HG03025 (cell line): ENCODE measurements around the gene AMH.

Experiments
- ATAC-seq: cut with Tn5 transposase; IDR thresholded peaks from one replicate; pipeline ENCODE4 v1.9.1; 2021; ENCODE audit warnings: mild to moderate bottlenecking, moderate library complexity; ENCODE audit not compliant: unreplicated experiment, low FRiP score

The AMH gene

DNA sequence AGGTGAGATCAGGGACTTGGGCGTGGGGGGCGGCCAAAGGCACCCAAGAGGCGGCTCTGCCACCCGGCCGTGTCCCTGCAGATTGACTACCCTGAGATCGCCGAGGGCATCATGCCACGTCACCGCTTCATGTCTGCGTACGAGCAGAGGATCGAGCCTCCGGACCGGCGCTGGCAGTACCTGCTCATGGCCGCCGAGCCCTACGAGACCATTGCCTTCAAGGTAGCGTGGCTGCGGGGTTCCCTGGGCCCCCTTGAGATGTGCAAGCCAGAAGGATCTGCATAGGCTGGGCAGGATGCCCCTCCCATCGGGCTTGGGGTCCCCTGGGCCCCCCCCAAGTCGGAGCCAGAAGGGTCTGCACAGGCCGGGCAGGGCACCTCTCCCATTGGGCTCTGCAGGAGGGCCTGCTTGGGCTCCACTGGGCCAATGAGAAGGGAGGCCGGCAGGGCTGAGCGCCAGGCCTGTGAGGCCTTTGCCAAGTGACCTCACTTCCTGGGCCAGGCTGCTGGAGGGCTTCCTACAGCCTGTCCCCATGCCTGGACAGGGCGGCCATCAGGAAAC is 2.2 kb upstream of the AMH start:
- ATAC-seq, result no peak

DNA sequence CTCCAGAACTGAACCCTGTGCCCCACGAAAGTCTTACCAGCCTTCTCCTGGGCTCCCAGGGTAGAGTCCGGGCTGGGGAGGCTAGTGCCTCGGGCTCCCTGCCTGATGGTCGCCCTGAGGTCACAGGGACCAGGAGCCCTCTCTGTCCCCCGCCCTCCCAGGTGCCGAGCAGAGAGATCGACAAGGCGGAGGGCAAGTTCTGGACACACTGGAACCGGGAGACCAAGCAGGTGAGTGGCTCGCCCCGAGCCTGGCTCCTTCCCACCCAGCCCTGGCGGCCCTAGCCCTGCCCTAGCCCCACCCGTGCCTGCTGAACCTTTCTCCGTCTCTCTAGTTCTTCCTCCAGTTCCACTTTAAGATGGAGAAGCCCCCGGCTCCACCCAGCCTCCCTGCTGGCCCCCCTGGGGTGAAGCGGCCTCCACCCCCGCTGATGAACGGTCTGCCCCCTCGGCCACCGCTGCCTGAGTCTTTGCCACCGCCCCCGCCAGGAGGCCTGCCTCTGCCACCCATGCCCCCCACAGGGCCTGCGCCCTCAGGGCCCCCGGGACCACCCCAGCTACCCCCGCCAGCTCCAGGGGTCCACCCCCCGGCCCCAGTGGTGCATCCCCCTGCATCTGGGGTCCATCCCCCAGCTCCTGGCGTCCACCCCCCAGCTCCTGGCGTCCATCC is 1.6 kb upstream of the AMH start:
- no peak for ATAC-seq

DNA sequence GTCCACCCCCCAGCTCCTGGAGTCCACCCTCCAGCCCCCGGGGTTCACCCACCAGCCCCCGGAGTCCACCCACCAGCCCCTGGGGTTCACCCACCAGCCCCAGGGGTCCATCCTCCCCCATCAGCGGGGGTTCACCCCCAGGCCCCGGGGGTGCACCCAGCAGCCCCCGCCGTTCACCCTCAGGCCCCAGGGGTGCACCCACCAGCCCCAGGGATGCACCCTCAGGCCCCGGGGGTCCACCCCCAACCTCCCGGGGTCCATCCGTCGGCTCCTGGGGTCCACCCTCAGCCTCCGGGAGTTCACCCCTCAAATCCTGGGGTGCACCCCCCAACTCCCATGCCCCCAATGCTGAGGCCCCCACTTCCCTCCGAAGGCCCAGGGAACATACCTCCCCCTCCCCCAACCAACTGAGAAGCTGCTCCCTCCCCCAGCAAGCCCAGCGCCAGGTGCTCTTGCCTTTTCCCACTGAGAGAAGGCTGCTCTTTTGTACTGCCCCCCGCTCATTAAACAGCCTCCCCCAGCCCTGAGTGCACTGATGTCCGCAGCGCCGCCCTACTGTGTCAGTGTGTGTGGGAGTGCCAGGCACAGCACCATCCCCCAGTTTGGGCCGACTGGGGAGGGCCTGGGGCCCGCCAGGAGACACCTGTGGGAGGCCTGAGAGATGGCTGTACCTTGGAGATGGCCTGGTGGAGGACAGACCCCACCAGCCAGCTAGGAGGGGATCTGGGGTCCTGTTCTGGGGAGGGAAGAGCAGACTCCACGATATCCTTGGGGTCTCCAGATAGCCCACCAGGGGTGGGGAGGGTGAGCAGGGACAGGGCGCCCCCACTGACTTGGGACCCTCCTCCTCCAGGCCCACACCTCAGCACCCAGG is 750 bp upstream of the AMH start:
- no peak for ATAC-seq

DNA sequence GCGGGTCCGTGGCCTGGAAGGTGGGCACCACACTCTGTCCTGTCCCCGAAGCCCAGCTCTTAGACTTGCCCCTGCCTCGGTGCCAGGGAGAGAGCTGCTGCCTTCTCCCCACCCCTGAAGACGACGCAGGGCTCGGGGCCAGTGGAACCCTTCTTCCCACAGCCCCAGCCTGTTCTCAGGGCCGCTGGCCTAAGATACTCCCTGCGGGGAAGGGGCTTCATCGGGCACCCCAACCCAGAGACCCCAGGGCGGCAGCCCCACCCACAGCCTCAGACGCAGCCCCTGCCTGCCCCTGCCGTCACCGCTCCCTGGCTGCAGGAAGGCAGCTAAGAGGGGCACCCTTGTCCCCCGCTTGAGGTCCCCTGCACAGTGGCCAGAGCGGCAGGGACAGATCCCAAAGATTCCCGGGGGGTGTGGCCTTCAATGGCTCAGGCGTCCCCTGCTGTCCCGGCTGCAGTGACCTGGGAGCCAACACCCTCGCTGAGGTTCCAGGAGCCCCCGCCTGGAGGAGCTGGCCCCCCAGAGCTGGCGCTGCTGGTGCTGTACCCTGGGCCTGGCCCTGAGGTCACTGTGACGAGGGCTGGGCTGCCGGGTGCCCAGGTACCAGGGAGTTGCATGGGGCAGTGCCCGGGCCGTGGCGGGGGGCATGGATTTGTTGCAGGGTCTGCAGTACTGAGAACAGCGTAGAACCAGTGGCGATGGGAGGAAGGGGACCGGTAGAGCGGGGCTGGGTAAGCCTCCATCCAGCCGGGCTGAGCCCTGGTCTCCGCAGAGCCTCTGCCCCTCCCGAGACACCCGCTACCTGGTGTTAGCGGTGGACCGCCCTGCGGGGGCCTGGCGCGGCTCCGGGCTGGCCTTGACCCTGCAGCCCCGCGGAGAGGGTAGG is 1.0 kb downstream of the AMH start:
- ATAC-seq, result no peak

DNA sequence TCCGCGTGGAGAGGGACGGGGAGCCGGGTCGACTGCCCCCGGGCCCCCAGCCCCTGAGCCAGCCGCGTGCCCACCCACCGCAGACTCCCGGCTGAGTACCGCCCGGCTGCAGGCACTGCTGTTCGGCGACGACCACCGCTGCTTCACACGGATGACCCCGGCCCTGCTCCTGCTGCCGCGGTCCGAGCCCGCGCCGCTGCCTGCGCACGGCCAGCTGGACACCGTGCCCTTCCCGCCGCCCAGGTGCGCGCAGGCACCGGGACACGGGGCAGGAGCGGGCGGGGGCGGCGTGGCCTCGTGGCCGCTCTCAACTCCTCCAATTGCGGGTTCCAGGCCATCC is 1.6 kb downstream of the AMH start:
- no peak for ATAC-seq

DNA sequence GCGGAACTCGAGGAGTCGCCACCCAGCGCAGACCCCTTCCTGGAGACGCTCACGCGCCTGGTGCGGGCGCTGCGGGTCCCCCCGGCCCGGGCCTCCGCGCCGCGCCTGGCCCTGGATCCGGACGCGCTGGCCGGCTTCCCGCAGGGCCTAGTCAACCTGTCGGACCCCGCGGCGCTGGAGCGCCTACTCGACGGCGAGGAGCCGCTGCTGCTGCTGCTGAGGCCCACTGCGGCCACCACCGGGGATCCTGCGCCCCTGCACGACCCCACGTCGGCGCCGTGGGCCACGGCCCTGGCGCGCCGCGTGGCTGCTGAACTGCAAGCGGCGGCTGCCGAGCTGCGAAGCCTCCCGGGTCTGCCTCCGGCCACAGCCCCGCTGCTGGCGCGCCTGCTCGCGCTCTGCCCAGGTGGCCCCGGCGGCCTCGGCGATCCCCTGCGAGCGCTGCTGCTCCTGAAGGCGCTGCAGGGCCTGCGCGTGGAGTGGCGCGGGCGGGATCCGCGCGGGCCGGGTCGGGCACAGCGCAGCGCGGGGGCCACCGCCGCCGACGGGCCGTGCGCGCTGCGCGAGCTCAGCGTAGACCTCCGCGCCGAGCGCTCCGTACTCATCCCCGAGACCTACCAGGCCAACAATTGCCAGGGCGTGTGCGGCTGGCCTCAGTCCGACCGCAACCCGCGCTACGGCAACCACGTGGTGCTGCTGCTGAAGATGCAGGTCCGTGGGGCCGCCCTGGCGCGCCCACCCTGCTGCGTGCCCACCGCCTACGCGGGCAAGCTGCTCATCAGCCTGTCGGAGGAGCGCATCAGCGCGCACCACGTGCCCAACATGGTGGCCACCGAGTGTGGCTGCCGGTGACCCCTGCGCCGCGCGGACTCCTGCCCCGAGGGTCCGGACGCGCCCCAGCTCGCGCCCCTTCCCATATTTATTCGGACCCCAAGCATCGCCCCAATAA is 2.3 kb downstream of the AMH start:
- ATAC-seq, result no peak

DNA sequence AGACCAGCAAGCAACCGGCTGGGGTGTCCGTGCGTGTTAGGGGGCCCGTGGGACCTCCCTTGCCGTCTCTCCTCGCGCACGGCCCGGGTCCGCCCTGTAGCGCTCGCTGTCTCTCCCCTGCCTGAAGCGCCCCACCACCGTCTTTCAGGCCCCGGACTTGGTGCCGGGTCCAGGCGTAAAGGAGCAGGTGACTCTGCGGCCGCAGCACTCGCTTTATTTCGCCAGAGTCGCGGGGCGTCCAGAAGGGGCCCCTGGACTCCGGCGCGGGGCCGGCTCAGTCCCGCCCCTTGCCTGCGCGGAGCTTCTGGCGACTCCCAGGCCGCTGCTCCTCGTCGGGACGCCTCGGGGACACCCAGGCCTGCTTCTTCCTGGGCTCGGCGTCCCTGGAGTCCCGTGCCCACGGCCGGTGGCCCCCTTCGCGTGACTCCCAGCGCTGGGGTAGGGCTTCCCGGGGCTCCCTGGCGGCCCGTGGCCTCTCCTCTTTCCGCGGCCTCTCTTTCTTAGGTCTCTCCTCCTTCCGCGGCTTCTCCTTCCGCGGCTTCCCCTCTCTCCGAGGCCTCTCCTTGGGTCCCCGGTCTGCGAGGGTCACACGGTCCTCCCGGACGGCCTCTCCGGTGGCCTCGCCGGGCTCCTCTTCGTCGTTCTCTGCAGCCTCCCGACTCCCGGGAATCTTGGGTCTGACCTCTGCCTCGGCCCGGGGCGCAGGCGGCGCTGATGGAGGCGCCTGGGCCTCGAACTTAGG is 3.1 kb downstream of the AMH start:
- ATAC-seq, result no peak

DNA sequence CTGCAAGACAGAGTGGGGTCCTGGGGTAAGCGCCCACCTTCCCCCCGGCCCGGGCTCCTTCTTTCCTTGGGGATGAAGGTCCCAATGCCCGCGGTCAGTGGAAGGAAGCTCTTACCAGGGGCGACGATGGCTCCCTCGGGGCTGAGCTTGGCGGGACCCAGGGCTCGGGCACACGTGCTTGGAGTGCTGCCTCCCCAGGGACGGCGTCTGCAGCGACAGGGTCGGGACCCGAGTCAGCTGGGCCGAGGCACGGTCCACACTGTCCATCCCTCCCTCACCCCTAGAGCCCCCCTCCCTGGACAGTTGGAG is 3.6 kb downstream of the AMH start:
- no peak for ATAC-seq

DNA sequence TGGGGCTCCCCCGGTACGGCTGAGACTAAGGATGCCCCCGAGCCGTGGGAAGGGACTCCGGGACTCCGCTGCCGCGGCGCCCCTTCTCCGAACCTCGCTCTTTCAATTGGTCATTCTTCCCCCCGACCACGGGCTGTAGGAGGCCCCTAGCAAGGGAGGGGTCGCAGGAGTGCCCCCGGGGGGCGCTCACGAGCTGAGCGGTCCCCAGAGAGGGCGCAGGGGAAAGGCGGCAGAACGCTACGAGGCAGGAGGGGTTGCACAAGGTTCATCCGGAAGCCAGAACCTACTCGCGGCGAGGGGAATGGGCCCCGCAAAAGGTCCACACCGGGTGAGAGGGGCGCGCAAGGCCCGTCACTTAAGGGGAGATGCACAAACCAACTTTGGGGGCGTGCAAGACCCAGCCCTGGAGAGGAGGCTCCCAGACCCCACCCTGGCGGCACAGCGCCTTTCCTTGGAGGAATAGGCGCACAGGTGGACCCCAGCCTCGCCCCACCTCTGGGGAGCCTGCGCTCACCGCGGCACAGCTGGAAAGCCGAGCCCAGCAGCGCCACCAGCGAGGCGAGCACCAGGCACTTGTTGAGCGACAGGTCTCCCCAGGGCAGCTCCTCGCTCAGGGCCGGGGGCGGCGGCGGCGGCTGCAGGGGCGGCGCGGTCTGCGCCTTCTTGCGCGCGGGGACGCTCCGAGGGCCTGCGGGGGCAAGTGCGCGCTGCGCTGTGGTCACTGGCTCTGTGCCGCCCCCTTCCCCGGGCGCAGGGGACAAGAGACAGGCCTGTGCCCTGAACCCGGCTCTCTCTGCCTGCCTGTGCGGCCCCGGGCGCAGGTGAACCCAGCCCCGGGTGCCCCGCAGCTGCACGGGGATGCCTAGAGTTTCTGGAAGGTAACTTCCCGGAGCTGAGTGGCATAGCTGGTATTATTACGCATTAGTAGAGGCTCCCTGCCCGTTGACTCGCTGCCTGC is 4.3 kb downstream of the AMH start:
- no peak for ATAC-seq

DNA sequence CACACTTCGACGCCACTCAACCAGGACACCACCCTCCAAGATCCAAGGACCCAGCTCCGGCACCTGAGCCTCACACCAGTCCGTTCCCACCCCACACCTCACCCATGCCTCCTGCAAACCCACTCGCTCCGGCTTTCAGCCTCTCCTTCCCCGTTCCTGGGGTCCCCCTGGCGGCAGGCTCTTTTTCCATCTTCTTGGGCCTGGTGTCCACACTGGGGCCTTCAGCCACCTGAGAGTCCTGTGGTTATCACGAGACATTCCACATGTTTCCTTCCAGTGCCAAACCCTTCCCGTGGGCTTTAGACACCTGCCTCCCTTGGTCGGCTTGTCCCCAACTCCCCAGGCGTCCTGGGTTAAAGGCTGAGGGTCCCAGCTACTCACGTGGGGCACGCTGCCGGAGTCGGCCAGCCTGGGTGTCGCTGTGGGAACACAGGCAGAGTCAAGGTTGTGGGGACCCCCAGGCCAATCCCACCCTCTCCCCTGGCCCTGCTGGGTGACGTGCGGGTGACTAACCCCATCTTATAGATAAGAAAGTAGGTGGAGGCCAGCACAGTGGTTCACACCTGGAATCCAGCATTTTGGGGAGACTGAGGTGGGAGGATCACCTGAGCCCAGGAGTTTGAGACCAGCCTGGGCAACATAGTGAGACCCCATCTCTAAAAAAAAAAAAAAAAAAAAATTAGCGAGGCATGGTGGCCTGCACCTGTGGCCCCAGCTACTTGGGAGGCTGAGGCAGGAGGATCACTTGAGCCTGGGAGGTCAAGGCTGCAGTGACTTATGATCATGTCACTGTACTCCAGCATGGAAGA is 5.1 kb downstream of the AMH start:
- ATAC-seq, result no peak

DNA sequence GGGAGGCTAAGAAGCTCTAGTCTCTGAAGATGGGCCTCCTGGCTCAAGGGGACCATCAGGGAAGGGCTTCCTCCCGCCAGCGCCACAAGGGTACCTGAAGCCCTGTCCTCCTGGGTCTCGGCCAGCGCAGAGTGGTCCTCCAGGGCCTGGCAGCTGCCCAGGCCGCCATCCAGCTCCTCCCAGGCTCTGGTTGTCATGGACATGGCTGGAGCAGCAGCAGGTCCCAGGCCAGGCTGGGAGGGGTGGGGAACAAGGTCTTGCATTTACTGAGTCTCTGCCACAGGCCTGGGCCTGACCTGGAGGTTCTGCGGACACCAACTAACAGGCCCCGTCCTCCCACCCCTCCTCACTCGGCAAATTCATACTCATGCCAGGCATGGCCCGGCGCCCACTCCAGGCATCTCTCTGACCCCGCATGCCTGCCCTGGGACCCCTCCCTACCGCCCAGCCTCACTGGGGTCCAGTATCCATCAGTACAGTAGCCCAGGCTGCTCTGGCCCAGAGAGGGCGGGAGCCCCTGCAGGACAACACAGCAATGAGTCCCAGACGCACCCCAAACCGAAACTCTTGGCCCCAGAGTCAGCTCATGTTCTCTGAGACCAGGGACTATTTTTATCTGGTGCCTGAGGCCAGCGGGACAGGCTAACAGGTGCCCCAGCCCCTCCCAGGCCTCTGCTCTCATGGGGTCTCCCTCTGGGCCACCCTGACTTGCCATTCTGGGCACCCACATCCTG is 6.2 kb downstream of the AMH start:
- no peak for ATAC-seq

DNA sequence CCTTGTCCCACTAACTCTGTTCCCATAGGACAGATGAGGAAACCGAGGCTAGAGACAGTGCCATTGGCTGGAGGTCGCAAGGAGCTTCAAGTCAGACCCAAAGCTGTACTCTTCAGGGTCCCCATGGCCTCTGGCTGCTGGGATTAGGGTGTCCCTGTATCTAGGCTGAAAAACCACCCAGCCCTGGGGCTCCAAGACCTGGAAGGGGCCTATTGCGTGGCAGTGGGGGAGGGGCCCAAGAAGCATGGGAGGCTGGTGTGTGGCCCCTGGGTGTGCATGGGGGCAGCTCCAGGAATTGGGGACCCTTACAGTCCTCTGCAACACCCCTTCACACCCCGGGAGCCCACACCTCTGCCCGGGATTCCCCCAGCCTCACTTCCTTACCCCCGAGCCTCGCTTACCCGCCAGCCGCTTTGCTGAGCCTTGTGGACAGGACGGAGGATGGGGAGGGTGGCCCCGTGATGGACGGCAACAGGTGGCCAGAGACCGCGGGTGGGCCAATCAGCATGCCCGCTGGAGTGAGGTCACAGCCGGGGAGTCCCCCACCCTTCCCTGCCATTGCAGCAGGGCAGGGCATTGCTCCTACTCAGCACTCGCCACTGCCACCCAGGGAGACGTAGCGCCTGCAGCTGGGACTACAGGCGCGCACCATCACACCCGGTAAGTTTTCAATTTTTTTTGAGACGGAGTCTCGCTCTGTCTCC is 7.0 kb downstream of the AMH start, which contains the start of gene JSRP1:
Gene JSRP1 (minus strand): TSS at position 436 of the 704 bp plus-strand sequence. CDS start 1,103 bp downstream, outside the sequence.
- no peak for ATAC-seq

DNA sequence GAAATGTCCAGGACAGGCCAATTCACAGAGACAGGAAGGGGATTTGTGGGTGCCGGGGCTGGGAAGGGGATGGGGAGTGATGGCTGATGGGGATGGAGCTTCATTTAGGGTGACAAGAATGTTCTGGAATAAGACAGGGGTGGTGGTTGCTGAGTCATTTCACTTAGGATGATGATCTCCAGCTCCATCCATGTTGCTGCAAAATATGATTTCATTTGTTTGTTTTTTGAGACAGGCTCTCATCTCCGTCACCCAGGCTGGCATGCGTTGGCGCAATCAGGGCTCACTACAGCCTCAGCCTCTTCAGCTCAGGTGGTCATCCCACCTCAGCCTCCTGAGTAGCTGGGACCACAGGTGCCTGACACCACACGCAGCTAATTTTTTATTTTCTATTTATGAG is 10.2 kb downstream of the AMH start:
- ATAC-seq, result no peak

DNA sequence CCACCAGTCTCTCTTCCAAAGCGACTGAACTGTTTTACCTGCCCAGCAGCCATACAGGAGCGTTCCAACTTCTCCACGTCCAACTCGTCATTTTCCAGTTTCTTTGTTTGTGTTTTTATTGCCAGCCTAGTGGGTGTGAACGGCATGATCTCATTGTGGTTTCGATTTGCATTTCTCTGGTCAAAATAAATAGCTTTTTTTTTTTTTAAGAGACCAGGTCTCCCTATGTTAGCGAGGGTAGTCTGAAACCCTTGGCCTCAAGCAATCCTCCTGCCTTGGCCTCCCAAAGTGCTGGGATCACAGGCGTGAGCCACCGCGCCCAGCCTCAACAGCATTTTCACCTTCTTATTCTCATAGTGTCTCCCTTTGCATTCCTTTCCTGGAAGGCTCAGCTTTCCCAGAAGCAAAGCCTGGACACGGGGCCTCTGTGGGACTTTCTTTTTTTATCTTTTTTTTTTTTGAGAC is 11.2 kb downstream of the AMH start:
- no peak for ATAC-seq

DNA sequence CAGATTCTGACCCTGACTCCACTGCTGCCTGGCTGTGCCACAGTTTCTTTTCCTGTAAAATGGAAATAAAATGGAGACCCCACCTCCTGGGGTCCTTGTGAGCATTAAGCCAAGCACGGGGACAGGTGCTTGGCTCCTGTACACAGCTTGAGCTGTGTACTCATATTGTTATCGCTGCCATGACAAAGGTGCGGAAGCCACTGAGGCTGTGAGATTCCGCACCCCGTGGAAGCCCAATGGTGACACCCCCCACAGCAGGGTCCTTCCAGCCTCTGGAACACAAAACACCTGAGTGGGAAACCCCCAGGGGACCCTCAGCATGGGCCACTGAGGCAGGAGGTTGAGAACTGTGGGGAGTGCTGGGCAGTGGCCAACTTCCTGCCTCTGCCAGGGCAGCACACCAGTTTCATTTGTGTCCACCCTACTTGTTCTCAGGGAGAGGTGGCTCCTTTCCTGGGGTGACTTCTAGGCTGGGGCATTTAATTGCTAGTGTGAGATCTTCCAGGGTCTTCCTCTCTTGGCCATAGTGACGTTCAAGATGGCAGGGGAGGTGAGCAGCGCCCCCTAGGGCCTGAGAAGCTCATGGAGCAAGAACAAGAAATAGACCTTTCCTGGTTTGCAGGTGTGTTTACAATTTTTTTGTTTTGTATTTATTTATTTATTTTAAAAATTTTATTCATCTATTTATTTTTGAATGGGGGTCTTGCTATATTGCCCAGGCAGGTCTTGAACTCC is 12.5 kb downstream of the AMH start:
- ATAC-seq, result no peak
